Panc1 (cell line): ENCODE results near the gene ADPRHL1. TPM values are rescaled to one million over a fixed set of nuclear protein-coding genes. Genes with fewer than 3 reads are reported as not detected.

Experiments used
- ATAC-seq: fragments of 200-7000 bp; cut with Tn5 transposase; 2 replicates; pipeline ENCODE4 v1.9.1; 2020; ENCODE audit warnings: mild to moderate bottlenecking, moderate library complexity
- BruUV-seq: library from RNA; stranded (reverse); fragments of 400-500 nt; replicated peaks from 2 replicates; lab custom pipeline; 2021; lab: Mats Ljungman, UMichigan
- CTCF ChIA-PET: fragments of 300-600 bp; sonication (Branson Sonifier 250); formaldehyde crosslinking; loops from one replicate; lab custom pipeline; 2022; ENCODE audit warnings: antibody characterized with exemption; lab: Charles Lee
- POLR2A ChIA-PET: fragments of 300-600 bp; sonication (Branson Sonifier 250); formaldehyde crosslinking; loops from one replicate; lab custom pipeline; 2022; ENCODE audit warnings: antibody characterized with exemption; lab: Charles Lee
- DNase-seq: peaks from one replicate; pipeline ENCODE4 v3.0.0-alpha.2; 2010; ENCODE audit warnings: low read depth, low spot score
- H3K27ac ChIP-seq: 2 replicates; pipeline ENCODE4 v1.5.1; 2011; ENCODE audit warnings: mild to moderate bottlenecking, low read length, inconsistent platforms
- H3K27me3 ChIP-seq: fragments of 200-500 bp; sonication (Bioruptor generic); 2 replicates; pipeline ENCODE4 v1.6.0; 2014; ENCODE audit warnings: low read length, inconsistent platforms; ENCODE audit not compliant: control insufficient read depth, insufficient read depth
- H3K36me3 ChIP-seq: fragments of 200-500 bp; sonication (Bioruptor generic); 2 replicates; pipeline ENCODE4 v1.5.1; 2014; ENCODE audit warnings: inconsistent platforms, mild to moderate bottlenecking, low read length, moderate library complexity; ENCODE audit not compliant: control insufficient read depth, insufficient read depth
- H3K4me1 ChIP-seq: 2 replicates; pipeline ENCODE4 v1.5.1; 2011; ENCODE audit warnings: inconsistent platforms, mild to moderate bottlenecking, low read length, moderate library complexity; ENCODE audit not compliant: control insufficient read depth, insufficient read depth
- H3K4me3 ChIP-seq, 2 experiments: 2 replicates each; pipeline ENCODE4 v1.5.1; 2011 to 2012; ENCODE audit warnings: low read depth in 2 of 2, low read length in 2 of 2, mild to moderate bottlenecking in 2 of 2, inconsistent platforms in 1 of 2, moderate library complexity in 1 of 2
- H3K9me3 ChIP-seq: fragments of 200-500 bp; sonication (Bioruptor generic); 2 replicates; pipeline ENCODE4 v1.5.1; 2014; ENCODE audit warnings: low read depth, mild to moderate bottlenecking, inconsistent platforms, low read length, moderate library complexity; ENCODE audit not compliant: control insufficient read depth, insufficient read depth
- CTCF ChIP-seq: fragments of 450-650 bp; IDR thresholded peaks from 2 replicates; pipeline ENCODE4 v1.5.1; 2017; ENCODE audit warnings: mild to moderate bottlenecking
- POLR2AphosphoS5 ChIP-seq: IDR thresholded peaks from 2 replicates; pipeline ENCODE4 v1.6.1; 2012; ENCODE audit warnings: mild to moderate bottlenecking, low read depth, low read length, moderate library complexity
- REST ChIP-seq, 2 experiments: IDR thresholded peaks; 2 replicates each; pipeline ENCODE4 v1.6.1; 2011 to 2012; ENCODE audit warnings: low read depth in 2 of 2, control low read depth in 1 of 2, low read length in 1 of 2, mild to moderate bottlenecking in 1 of 2, moderate library complexity in 1 of 2; ENCODE audit not compliant: insufficient read depth in 1 of 2
- SIN3A ChIP-seq: IDR thresholded peaks from 2 replicates; pipeline ENCODE4 v1.6.1; 2012; ENCODE audit warnings: low read depth, mild to moderate bottlenecking, low read length, moderate library complexity, borderline replicate concordance; ENCODE audit not compliant: insufficient read depth
- TCF7L2 ChIP-seq: IDR thresholded peaks from 2 replicates; pipeline ENCODE4 v1.6.1; 2011; ENCODE audit warnings: mild to moderate bottlenecking, low read depth, low read length, inconsistent platforms
- in situ Hi-C: cut with HindIII; loops from 2 replicates; pipeline ENCODE4 v1.10.0; 2016; ENCODE audit warnings: low sequenced_read_pairs, low pct_unique_long_range_greater_than_20kb
- intact Hi-C: fragments of 100-400 bp; cut with micrococcal nuclease; formaldehyde crosslinking; loops from one replicate; pipeline ENCODE4 v1.10.0; 2022; ENCODE audit not compliant: unreplicated experiment
- total RNA-seq: library from RNA; stranded (reverse); gene quantifications from one replicate; pipeline ENCODE4 v1.2.1, GENCODE V29; 2021; ENCODE audit not compliant: unreplicated experiment

Gene ADPRHL1
- total RNA-seq, 1 experiment from 2014 or later: 4.8 TPM

- H3K9me3 ChIP-seq: no peaks in the 10 kb centered on the region
- H3K36me3 ChIP-seq: no peaks in the 10 kb centered on the region; the same call in none of the 2 replicates
- H3K4me3 ChIP-seq: no peak overlapping the region
- CTCF ChIA-PET: interaction anchor here (0.6 kb wide), 1 partner anchor 60 kb away, joined by 3 read pairs; no protein-coding TSS in a partner anchor
- H3K27me3 ChIP-seq: no peaks in the 10 kb centered on the region
- ATAC-seq (peak; percentile 62; the same call in 1 of the 2 replicates), DNase-seq (no peak)
- intact Hi-C loops (no loop called here), in situ Hi-C loops (no loop called here)
- no TSS peak for BruUV-seq
- H3K27ac ChIP-seq: no peak overlapping the region
- H3K4me1 ChIP-seq: no peaks in the 10 kb centered on the region
- TF ChIP-seq POLR2AphosphoS5 (no peak), CTCF (peak; percentile 44), SIN3A (no peak)
- POLR2A ChIA-PET: no interaction called here
Observed at GRCh38 chr13:113458253-113459065, 5.2 kb upstream of the ADPRHL1 start.

GRCh38 chr13:113457510-113457909 is 4.2 kb upstream of the ADPRHL1 start:
- POLR2A ChIA-PET: no interaction called here
- intact Hi-C loops: no loop called here
- no peaks in the 10 kb centered on the region for H3K27me3 ChIP-seq
- no peaks in the 10 kb centered on the region; the same call in none of the 2 replicates for H3K36me3 ChIP-seq
- H3K9me3 ChIP-seq: no peaks in the 10 kb centered on the region
- H3K4me3 ChIP-seq: no peak overlapping the region
- no peak overlapping the region for H3K27ac ChIP-seq
- no peak for TF ChIP-seq CTCF
- no peak for TF ChIP-seq SIN3A
- no peak for TF ChIP-seq POLR2AphosphoS5
- no peak for TF ChIP-seq REST (IDR thresholded peaks at IDR 0.05; ENCODE audit: insufficient read depth in 1 of 2, low read depth in 2 of 2, low read length in 1 of 2)
- TF ChIP-seq TCF7L2: no peak
- CTCF ChIA-PET: interaction anchor here (0.6 kb wide), 1 partner anchor 61 kb away, joined by 3 read pairs; no protein-coding TSS in a partner anchor
- no peak for DNase-seq
- BruUV-seq: TSS peak; percentile 65
- in situ Hi-C loops: no loop called here
- no peaks in the 10 kb centered on the region for H3K4me1 ChIP-seq
- no peak for ATAC-seq
